PC-3 (cell line): ENCODE measurements around the gene FAM131A.

Experiments
- EZH2 ChIP-seq: fragments of 300-600 bp; sonication (generic); IDR thresholded peaks from one replicate; pipeline ENCODE4 v1.6.1; 2017; ENCODE audit warnings: antibody characterized with exemption, mild to moderate bottlenecking, low read length; ENCODE audit not compliant: unreplicated experiment
- TF ChIP-seq, protein P1 (sequence below): fragments of 300-600 bp; sonication (generic); conservative IDR thresholded peaks from 2 replicates; pipeline ENCODE4 v1.5.1; 2017; ENCODE audit warnings: antibody characterized with exemption, low read depth, mild to moderate bottlenecking, low read length

DNA sequence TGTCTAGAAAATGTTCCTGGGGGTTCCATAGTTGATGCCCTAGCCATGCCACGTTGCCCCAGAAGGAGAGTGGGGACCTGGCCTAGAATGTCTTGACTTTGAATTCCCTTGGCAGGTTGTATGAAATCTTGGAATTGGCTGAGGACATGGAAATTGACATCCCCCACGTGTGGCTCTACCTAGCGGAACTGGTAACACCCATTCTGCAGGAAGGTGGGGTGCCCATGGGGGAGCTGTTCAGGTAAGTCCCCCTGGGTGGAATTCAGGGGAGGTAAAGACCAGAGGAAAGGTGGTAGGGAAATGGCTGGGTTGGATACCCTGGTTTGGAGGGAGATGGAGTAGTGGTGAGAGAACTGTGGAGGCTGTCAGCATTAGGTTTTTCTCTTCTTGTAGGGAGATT, 8.9 kb upstream of the FAM131A start:
- TF ChIP-seq, protein P1, sequence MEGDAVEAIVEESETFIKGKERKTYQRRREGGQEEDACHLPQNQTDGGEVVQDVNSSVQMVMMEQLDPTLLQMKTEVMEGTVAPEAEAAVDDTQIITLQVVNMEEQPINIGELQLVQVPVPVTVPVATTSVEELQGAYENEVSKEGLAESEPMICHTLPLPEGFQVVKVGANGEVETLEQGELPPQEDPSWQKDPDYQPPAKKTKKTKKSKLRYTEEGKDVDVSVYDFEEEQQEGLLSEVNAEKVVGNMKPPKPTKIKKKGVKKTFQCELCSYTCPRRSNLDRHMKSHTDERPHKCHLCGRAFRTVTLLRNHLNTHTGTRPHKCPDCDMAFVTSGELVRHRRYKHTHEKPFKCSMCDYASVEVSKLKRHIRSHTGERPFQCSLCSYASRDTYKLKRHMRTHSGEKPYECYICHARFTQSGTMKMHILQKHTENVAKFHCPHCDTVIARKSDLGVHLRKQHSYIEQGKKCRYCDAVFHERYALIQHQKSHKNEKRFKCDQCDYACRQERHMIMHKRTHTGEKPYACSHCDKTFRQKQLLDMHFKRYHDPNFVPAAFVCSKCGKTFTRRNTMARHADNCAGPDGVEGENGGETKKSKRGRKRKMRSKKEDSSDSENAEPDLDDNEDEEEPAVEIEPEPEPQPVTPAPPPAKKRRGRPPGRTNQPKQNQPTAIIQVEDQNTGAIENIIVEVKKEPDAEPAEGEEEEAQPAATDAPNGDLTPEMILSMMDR: no peak
- no peak for TF ChIP-seq EZH2
